ENCODE data around the gene EREG. TPM values are rescaled to one million over a fixed set of nuclear protein-coding genes. Genes with fewer than 3 reads are reported as not detected.

EREG gene
- total and polyA plus RNA-seq, 10 of the 15 experiments (the other 5 are each of a cell fraction or from before 2014, with no cell fraction given), result not detected

DNA sequence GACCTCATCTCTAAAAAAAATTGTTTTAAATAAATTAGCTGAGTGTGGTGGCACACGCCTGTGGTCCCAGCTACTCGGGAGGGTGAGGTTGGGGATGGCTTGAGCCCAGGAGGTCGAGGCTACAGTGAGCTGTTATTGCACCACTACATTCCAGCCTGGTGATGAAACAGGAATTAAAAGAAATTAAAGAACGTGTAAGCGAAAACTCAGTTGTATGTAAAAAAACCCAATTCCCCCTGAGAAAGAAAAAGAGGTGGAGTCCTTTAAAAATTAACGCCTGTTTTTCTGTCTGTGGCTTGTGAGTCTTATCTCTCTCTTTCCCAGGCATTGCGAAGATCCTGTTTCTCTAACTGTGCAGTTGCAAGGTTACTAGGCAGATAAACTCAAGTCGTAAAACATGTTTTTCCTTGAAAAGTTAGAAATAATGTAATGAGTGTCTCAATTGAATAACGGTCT is 34.6 kb upstream of the EREG start:
- no peak overlapping the region for H3K27ac ChIP-seq (ENCODE audit: control insufficient read depth, insufficient read depth)

More for the DNA sequence above, 34.6 kb upstream of the EREG start:
- BruUV-seq (replicated peaks), result no TSS peak
- intact Hi-C loops (cut with micrococcal nuclease; ENCODE audit: unreplicated experiment), result no loop called here
- no peak overlapping the region for H2AFZ ChIP-seq (ENCODE audit: control insufficient read depth, low read depth, low read length)
- ATAC-seq, result no peak
- TF ChIP-seq SMAD5 (IDR thresholded peaks at IDR 0.05; ENCODE audit: low read depth), result no peak
- no peak for TF ChIP-seq SREBF1 (IDR thresholded peaks at IDR 0.05; ENCODE audit: low read length)
- TF ChIP-seq, protein P1, sequence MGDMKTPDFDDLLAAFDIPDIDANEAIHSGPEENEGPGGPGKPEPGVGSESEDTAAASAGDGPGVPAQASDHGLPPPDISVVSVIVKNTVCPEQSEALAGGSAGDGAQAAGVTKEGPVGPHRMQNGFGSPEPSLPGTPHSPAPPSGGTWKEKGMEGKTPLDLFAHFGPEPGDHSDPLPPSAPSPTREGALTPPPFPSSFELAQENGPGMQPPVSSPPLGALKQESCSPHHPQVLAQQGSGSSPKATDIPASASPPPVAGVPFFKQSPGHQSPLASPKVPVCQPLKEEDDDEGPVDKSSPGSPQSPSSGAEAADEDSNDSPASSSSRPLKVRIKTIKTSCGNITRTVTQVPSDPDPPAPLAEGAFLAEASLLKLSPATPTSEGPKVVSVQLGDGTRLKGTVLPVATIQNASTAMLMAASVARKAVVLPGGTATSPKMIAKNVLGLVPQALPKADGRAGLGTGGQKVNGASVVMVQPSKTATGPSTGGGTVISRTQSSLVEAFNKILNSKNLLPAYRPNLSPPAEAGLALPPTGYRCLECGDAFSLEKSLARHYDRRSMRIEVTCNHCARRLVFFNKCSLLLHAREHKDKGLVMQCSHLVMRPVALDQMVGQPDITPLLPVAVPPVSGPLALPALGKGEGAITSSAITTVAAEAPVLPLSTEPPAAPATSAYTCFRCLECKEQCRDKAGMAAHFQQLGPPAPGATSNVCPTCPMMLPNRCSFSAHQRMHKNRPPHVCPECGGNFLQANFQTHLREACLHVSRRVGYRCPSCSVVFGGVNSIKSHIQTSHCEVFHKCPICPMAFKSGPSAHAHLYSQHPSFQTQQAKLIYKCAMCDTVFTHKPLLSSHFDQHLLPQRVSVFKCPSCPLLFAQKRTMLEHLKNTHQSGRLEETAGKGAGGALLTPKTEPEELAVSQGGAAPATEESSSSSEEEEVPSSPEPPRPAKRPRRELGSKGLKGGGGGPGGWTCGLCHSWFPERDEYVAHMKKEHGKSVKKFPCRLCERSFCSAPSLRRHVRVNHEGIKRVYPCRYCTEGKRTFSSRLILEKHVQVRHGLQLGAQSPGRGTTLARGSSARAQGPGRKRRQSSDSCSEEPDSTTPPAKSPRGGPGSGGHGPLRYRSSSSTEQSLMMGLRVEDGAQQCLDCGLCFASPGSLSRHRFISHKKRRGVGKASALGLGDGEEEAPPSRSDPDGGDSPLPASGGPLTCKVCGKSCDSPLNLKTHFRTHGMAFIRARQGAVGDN (IDR thresholded peaks at IDR 0.05), result no peak
- TF ChIP-seq, protein P2, sequence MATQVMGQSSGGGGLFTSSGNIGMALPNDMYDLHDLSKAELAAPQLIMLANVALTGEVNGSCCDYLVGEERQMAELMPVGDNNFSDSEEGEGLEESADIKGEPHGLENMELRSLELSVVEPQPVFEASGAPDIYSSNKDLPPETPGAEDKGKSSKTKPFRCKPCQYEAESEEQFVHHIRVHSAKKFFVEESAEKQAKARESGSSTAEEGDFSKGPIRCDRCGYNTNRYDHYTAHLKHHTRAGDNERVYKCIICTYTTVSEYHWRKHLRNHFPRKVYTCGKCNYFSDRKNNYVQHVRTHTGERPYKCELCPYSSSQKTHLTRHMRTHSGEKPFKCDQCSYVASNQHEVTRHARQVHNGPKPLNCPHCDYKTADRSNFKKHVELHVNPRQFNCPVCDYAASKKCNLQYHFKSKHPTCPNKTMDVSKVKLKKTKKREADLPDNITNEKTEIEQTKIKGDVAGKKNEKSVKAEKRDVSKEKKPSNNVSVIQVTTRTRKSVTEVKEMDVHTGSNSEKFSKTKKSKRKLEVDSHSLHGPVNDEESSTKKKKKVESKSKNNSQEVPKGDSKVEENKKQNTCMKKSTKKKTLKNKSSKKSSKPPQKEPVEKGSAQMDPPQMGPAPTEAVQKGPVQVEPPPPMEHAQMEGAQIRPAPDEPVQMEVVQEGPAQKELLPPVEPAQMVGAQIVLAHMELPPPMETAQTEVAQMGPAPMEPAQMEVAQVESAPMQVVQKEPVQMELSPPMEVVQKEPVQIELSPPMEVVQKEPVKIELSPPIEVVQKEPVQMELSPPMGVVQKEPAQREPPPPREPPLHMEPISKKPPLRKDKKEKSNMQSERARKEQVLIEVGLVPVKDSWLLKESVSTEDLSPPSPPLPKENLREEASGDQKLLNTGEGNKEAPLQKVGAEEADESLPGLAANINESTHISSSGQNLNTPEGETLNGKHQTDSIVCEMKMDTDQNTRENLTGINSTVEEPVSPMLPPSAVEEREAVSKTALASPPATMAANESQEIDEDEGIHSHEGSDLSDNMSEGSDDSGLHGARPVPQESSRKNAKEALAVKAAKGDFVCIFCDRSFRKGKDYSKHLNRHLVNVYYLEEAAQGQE (IDR thresholded peaks at IDR 0.05; ENCODE audit: low read depth, low read length), result no peak
- TF ChIP-seq EZH2 (IDR thresholded peaks at IDR 0.05; ENCODE audit: borderline replicate concordance, control insufficient read depth, low read depth, low read length), result no peak
- no peak for TF ChIP-seq CREB1 (IDR thresholded peaks at IDR 0.05; ENCODE audit: low read depth)
- no peak for TF ChIP-seq JUNB (IDR thresholded peaks at IDR 0.05)
- TF ChIP-seq POLR2A (IDR thresholded peaks at IDR 0.05; ENCODE audit: low read depth, low read length), result no peak
- no peak for TF ChIP-seq NFIC (IDR thresholded peaks at IDR 0.05; ENCODE audit: low read depth, low read length)
- TF ChIP-seq BHLHE40 (IDR thresholded peaks at IDR 0.05; ENCODE audit: borderline replicate concordance in 1 of 2, low read depth in 2 of 2, low read length in 1 of 2), result no peak
- TF ChIP-seq RFX5 (IDR thresholded peaks at IDR 0.05; ENCODE audit: low read depth, low read length), result no peak
- TF ChIP-seq HCFC1 (IDR thresholded peaks at IDR 0.05; ENCODE audit: low read length), result no peak
- TF ChIP-seq, protein P3, sequence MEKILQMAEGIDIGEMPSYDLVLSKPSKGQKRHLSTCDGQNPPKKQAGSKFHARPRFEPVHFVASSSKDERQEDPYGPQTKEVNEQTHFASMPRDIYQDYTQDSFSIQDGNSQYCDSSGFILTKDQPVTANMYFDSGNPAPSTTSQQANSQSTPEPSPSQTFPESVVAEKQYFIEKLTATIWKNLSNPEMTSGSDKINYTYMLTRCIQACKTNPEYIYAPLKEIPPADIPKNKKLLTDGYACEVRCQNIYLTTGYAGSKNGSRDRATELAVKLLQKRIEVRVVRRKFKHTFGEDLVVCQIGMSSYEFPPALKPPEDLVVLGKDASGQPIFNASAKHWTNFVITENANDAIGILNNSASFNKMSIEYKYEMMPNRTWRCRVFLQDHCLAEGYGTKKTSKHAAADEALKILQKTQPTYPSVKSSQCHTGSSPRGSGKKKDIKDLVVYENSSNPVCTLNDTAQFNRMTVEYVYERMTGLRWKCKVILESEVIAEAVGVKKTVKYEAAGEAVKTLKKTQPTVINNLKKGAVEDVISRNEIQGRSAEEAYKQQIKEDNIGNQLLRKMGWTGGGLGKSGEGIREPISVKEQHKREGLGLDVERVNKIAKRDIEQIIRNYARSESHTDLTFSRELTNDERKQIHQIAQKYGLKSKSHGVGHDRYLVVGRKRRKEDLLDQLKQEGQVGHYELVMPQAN (conservative IDR thresholded peaks at IDR 0.05), result no peak
- no peak for FAIRE-seq
- no peaks in the 10 kb centered on the region for H3K4me1 ChIP-seq (ENCODE audit: control insufficient read depth, insufficient read depth, low read length)
- ChIA-PET RAD21 (ENCODE audit: unreplicated experiment) (no interaction called here), SMC1A (ENCODE audit: uncharacterized antibody, unreplicated experiment) (no interaction called here), CTCF (no interaction called here), POLR2A (no interaction called here)
- H3K4me2 ChIP-seq (ENCODE audit: control insufficient read depth, insufficient read depth), result no peak overlapping the region
- no peak for DNase-seq (ENCODE audit: low read depth, low spot score)
- 46% methylated on average over 9 of the region's 9 CpGs for WGBS (ENCODE audit: insufficient coverage, insufficient replicate concordance, low lambda C conversion rate, missing lambda C conversion rate)
- H3K79me2 ChIP-seq (ENCODE audit: control insufficient read depth, insufficient read depth, low read length), result no peaks in the 10 kb centered on the region
- H3K9me3 ChIP-seq (replicated peaks; ENCODE audit: control insufficient read depth, insufficient read depth, low read length), result no peaks in the 10 kb centered on the region; the same call in 2 of the 3 replicates
- in situ Hi-C loops (cut with MboI), result no loop called here
- no peak overlapping the region for H3K4me3 ChIP-seq
- H3K27me3 ChIP-seq (replicated peaks in 1 of 2; ENCODE audit: control insufficient read depth in 2 of 2, insufficient read depth in 2 of 2, low read length in 1 of 2), result no peaks in the 10 kb centered on the region; a peak in 2 of 4 replicates
- H3K36me3 ChIP-seq (ENCODE audit: control insufficient read depth in 2 of 2, insufficient read depth in 2 of 2, low read length in 1 of 2), result no peaks in the 10 kb centered on the region
- no peaks in the 10 kb centered on the region for H4K20me1 ChIP-seq (ENCODE audit: control insufficient read depth, insufficient read depth)
- no peak overlapping the region for H3K9ac ChIP-seq (ENCODE audit: control insufficient read depth, insufficient read depth, low read length)

All from GM12878 (cell line).